Pancreas (tissue), 10 donors: ENCODE measurements around the gene GRIK5. TPM values are rescaled to one million over a fixed set of nuclear protein-coding genes. Genes with fewer than 3 reads are reported as not detected.

Experiments used
- ATAC-seq, 4 donors: fragments of 200-7000 bp; cut with Tn5 transposase; one replicate each; pipeline versions ENCODE4 v1.8.0 to v1.9.1; 2020; ENCODE audit warnings: mild to moderate bottlenecking in 4 of 4, moderate library complexity in 4 of 4
- DNase-seq, 6 donors: peaks; one replicate each; pipeline ENCODE4 v3.0.0-alpha.2; 2020
- FAIRE-seq: peaks from 2 replicates; lab custom pipeline; 2012; peaks lifted over from hg19 to GRCh38; lab: Jason Lieb, UNC
- H3K27ac ChIP-seq, 4 donors: fragments of 200-600 bp; sonication (generic); 1 replicate in 3 of 4; 2 replicates in 1 of 4; pipeline versions ENCODE4 v1.5.0 to v1.8.0; 2020
- H3K27me3 ChIP-seq, 4 donors: fragments of 200-600 bp; one replicate each; pipeline ENCODE4 v1.8.0; 2021
- H3K36me3 ChIP-seq, 3 donors: fragments of 200-600 bp; sonication (generic) in 1 of 3; one replicate each; pipeline versions ENCODE4 v1.5.0 to v1.8.0; 2020 to 2021
- H3K4me1 ChIP-seq, 3 donors: fragments of 200-600 bp; one replicate each; pipeline ENCODE4 v1.8.0; 2021
- H3K4me3 ChIP-seq, 4 donors: fragments of 200-600 bp; sonication (generic) in 2 of 4; one replicate each; pipeline versions ENCODE4 v1.5.0 to v1.8.0; 2020 to 2021
- H3K9me3 ChIP-seq, 4 donors: fragments of 200-600 bp; one replicate each; pipeline ENCODE4 v1.8.0; 2021
- CTCF ChIP-seq, 4 donors: fragments of 200-600 bp; sonication (generic) in 3 of 4; IDR thresholded peaks; one replicate each; pipeline versions ENCODE4 v1.5.0 to v1.8.0; 2021; ENCODE audit warnings: antibody characterized with exemption in 4 of 4
- WGBS, 2 donors: extraction: QIAGEN DNeasy Blood & Tissue Kit; methylation state at CpG; one replicate each; pipeline ENCODE4 v1.1.7; 2013; 5-methylcytosine and 5-hydroxymethylcytosine counted together
- intact Hi-C, 3 donors: fragments of 100-400 bp; cut with DNase I; formaldehyde crosslinking; loops; one replicate each; pipeline versions ENCODE4 v1.11.1 to v1.14.2; 2022
- polyA plus RNA-seq, 2 donors: library from polyadenylated mRNA; stranded (reverse); fragments of 200-250 nt; gene quantifications; one replicate each; pipeline ENCODE4 v1.2.3, GENCODE V29; 2013
- total RNA-seq, 6 donors: library from RNA; stranded (reverse); fragmentation: NEBNext Ultra II Directional in 4 of 6; extraction: Animal tissue kit (Norgen Biotek cat#: 25700) in 4 of 6; gene quantifications; one replicate each; pipeline versions ENCODE4 v1.2.1 to v1.2.4, GENCODE V29; 2021 to 2023
- donor health status: healthy with polysubstance abuse.
- donor health status: DM: no; HTN: no; CAD: no; lungs with moderate emphysema.
- donor health status: DM: no; HTN: no; CAD: no.
- donor health status: control.
- donor health status: control.
- donor health status: Bipolar disorder and iron deficiency.
- donor health status: DM: yes; HTN: yes; CAD: no.
- donor health status: DM: no; HTN: no; CAD: no.
- donor health status: DM: no; HTN: no; CAD: no.
- donor health status: DM: yes; HTN: yes; CAD: no.

Gene GRIK5
- total and polyA plus RNA-seq, 8 donors = 1.9 to 10.5 (median 3.4) TPM

DNA sequence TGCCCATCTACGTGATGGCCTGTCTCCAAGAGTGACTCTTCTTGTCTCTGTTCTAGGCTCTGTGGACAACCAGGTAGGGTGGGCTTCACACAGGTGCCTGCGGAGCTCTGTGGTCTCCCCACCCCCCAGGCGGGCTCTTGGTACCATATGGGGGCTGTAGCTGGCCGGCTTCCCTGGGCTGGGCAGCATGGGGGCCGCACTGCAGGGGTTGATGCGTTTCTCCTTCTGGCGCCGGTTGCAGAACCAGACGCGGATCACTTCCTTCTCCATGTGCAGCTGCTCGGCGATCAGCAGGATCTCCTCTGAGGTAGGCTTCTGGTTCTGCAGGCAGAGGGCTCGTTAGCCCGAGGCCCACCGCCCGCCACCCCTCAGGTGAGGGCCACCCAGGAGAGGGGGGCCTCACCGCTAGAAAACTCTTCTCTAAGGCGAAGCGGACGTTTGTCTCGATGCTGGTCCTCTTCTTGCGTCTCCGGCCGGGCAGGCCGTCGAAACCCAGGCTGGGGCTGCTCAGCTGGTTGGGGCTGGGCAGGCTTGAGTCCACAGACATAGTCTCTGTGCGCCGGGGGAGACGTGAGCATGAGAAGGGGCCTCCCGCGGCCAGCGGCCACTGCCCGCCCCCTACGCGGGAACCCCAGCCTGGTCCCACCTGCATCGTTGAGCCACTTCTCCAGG is 25.3 kb upstream of the GRIK5 start:
- no peaks in the 10 kb centered on the region for H3K36me3 ChIP-seq
- no peak for TF ChIP-seq CTCF (IDR thresholded peaks at IDR 0.05)
- H3K9me3 ChIP-seq = no peaks in the 10 kb centered on the region
- no peak overlapping the region for H3K27ac ChIP-seq
- H3K4me3 ChIP-seq = no peak overlapping the region
- peaks cover 20 to 24% (median 22%) of the 10 kb centered on the region in 3 donors for H3K4me1 ChIP-seq
- H3K27me3 ChIP-seq = no peaks in the 10 kb centered on the region
- FAIRE-seq (no peak), DNase-seq (peak in 1 of 6 donors; percentile 65), ATAC-seq (no peak)
- 84% methylated on average over 30 to 36 of the region's 36 CpGs for WGBS, 2 donors
- intact Hi-C loops = no loop called here

DNA sequence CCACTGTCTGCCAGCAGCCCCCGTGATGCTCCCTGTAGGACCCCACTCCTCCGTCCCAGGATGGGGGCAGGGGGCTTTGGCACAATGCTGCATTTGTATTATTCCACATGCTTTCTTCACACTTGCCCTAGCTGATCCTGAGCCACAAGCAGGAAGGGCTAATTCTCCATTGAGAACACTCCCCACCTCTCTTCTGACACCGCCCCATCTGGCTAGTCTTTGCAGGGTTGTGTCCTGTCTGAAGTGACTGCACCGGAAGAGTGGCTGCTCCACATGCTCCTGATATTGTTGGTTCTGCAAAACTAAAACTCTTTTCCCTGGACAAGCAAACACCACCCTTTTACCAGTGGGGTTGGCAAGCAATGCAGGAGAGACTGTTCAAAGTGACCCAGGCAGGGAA is 23.9 kb upstream of the GRIK5 start:
- intact Hi-C loops = no loop called here
- Histone ChIP-seq H3K4me1 (peaks cover 11 to 13% (median 13%) of the 10 kb centered on the region in 3 donors), H3K9me3 (no peaks in the 10 kb centered on the region), H3K27ac (no peak overlapping the region), H3K36me3 (no peaks in the 10 kb centered on the region), H3K4me3 (no peak overlapping the region), H3K27me3 (no peaks in the 10 kb centered on the region)
- 72 to 77% methylated on average over 4 of the region's 4 CpGs for WGBS, 2 donors
- FAIRE-seq = no peak
- ATAC-seq = no peak
- TF ChIP-seq CTCF (IDR thresholded peaks at IDR 0.05) = no peak
- no peak for DNase-seq

DNA sequence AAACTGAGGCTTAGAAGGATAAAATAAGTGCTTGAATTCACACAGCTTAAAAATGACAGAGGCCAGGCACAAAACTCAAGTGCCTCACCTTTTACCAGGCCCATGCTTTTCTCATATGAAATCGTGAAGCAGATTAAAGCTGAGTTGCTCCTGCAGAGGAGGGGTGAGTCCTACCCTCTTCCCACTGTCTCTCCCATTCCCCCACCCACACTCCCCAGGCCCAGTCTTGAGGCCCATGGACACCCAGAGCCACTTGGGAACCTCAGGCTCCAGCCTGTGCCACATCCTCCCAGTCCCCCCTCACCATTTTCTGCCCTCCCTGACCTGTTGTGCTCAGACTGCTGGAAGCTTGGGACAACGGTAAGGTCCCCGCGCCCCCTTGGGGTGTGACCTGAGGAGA is 23.5 kb upstream of the GRIK5 start:
- Histone ChIP-seq H3K27me3 (no peaks in the 10 kb centered on the region), H3K36me3 (no peaks in the 10 kb centered on the region), H3K27ac (no peak overlapping the region), H3K4me3 (no peak overlapping the region), H3K9me3 (no peaks in the 10 kb centered on the region), H3K4me1 (peaks cover 9 to 13% (median 10%) of the 10 kb centered on the region in 3 donors)
- no peak for TF ChIP-seq CTCF (IDR thresholded peaks at IDR 0.05)
- intact Hi-C loops = no loop called here
- no peak for DNase-seq
- ATAC-seq = no peak
- 70 to 74% methylated on average over 4 of the region's 4 CpGs for WGBS, 2 donors
- no peak for FAIRE-seq

- H3K27me3 ChIP-seq = no peaks in the 10 kb centered on the region
- peak in 3 of 4 donors; percentile 51 to 78 (median 62) for ATAC-seq
- DNase-seq = no peak
- no peak for FAIRE-seq
- no peaks in the 10 kb centered on the region for H3K9me3 ChIP-seq
- no peak overlapping the region for H3K27ac ChIP-seq
- intact Hi-C loops = no loop called here
- H3K4me1 ChIP-seq = peaks cover 0 to under 1% (median under 1%) of the 10 kb centered on the region in 3 donors
- no peak overlapping the region for H3K4me3 ChIP-seq
- WGBS, 2 donors = 36 to 37% methylated on average over 5 of the region's 5 CpGs
- no peaks in the 10 kb centered on the region for H3K36me3 ChIP-seq
- TF ChIP-seq CTCF (IDR thresholded peaks at IDR 0.05) = peak in 1 of 4 donors; percentile 8
Measured at GRCh38 chr19:42092350-42092749, 22.3 kb upstream of the GRIK5 start.

- Histone ChIP-seq H3K27me3 (no peaks in the 10 kb centered on the region), H3K27ac (no peak overlapping the region), H3K9me3 (no peaks in the 10 kb centered on the region), H3K4me1 (no peaks in the 10 kb centered on the region), H3K36me3 (no peaks in the 10 kb centered on the region), H3K4me3 (no peak overlapping the region)
- intact Hi-C loops = no loop called here
- 54 to 58% methylated on average over 9 to 10 of the region's 10 CpGs for WGBS, 2 donors
- FAIRE-seq (no peak), ATAC-seq (peak in 2 of 4 donors; percentile 28 to 37), DNase-seq (no peak)
- no peak for TF ChIP-seq CTCF (IDR thresholded peaks at IDR 0.05)
Measured at GRCh38 chr19:42091742-42092141, 21.7 kb upstream of the GRIK5 start.
